Erythroblast (primary cell): ENCODE measurements around the gene RASL10A.

Source experiments
- GATA1 ChIP-seq: IDR thresholded peaks from 2 replicates; pipeline ENCODE4 v1.6.1; 2011; ENCODE audit warnings: low read depth, mild to moderate bottlenecking, control low read depth, low read length, moderate library complexity
- POLR2A ChIP-seq: IDR thresholded peaks from 2 replicates; pipeline ENCODE4 v1.6.1; 2011; ENCODE audit warnings: mild to moderate bottlenecking, low read length

DNA sequence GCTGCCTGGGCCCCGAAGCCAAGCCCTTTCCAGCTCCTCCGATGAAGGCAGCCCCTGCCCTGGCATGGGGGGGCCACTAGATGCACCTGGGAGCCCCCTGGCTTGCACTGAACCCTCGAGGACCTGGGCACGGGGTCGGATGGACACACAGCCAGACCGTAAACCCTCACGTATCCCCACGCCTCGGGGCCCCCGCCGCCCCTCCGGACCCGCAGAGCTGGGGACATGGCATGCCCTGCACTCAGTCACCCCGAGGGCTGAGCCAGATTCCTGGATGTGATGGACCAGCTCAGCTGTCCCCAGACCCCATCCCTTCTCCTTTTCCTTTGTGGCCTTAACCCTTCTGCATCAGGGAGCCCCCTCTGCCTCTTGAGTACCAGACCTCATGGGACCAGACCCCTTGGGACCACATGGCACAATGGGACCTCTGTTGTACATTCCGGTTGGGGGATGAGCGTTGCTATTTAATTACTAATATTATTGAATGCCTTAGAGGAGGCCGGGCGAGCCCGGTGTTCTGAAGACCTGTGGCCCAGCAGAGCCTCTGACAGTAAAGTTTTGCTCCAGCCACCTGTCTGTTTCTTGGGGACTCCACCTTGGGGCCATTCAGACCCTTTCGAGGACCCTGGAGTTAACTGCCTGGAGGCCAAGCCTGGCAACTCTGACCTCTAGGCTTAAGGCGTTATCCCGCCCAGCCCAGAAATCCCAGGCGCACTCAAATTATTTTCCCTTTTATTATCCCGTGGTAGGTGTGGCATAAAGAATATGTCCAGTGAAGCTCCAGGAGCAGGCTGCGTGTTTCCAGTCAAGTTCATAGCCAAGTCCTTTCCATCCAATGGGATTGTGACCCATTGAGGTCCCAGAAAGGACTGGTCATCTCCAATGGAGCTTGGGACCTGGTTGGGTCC, 3.0 kb downstream of the RASL10A start:
- TF ChIP-seq POLR2A (no peak), GATA1 (no peak)
